Right forelimb (tissue), 1 donor: ENCODE measurements around the gene SCAF11.

Source experiments
- DNase-seq: peaks from one replicate; pipeline ENCODE4 v3.0.0-alpha.2; 2018

Gene SCAF11

GRCh38 chr12:45981075-45981837 lies 9.1 kb downstream of the SCAF11 start:
- no peak for DNase-seq

GRCh38 chr12:45980540-45980939 lies 9.8 kb downstream of the SCAF11 start:
- no peak for DNase-seq

GRCh38 chr12:45978108-45978507 lies 12.3 kb downstream of the SCAF11 start:
- no peak for DNase-seq

GRCh38 chr12:45977620-45978019 lies 12.8 kb downstream of the SCAF11 start:
- no peak for DNase-seq

- DNase-seq: no peak
Observed at GRCh38 chr12:45975506-45975905, 14.9 kb downstream of the SCAF11 start.

GRCh38 chr12:45974883-45975282 lies 15.5 kb downstream of the SCAF11 start:
- DNase-seq: no peak

GRCh38 chr12:45974171-45974719 lies 16.1 kb downstream of the SCAF11 start:
- no peak for DNase-seq

GRCh38 chr12:45973526-45973925 lies 16.8 kb downstream of the SCAF11 start:
- no peak for DNase-seq

GRCh38 chr12:45970391-45970790 lies 20.0 kb downstream of the SCAF11 start:
- DNase-seq: no peak

- DNase-seq: no peak
Observed at GRCh38 chr12:45969084-45969483, 21.3 kb downstream of the SCAF11 start.

- DNase-seq: no peak
Observed at GRCh38 chr12:45966486-45966885, 23.9 kb downstream of the SCAF11 start.

- no peak for DNase-seq
Observed at GRCh38 chr12:45962553-45963325, 27.6 kb downstream of the SCAF11 start.

GRCh38 chr12:45959728-45960127 lies 30.6 kb downstream of the SCAF11 start:
- DNase-seq: no peak

- DNase-seq: no peak
Observed at GRCh38 chr12:45959025-45959424, 31.3 kb downstream of the SCAF11 start.

- DNase-seq: no peak
Observed at GRCh38 chr12:45948546-45948945, 41.8 kb downstream of the SCAF11 start.

GRCh38 chr12:45946435-45946834 lies 43.9 kb downstream of the SCAF11 start:
- DNase-seq: no peak

GRCh38 chr12:45944771-45945170 lies 45.6 kb downstream of the SCAF11 start:
- no peak for DNase-seq

GRCh38 chr12:45939759-45940158 lies 50.6 kb downstream of the SCAF11 start:
- no peak for DNase-seq

- no peak for DNase-seq
Observed at GRCh38 chr12:45938566-45938965, 51.8 kb downstream of the SCAF11 start.

GRCh38 chr12:45934956-45935355 lies 55.4 kb downstream of the SCAF11 start:
- DNase-seq: no peak

GRCh38 chr12:45933504-45933903 lies 56.9 kb downstream of the SCAF11 start:
- DNase-seq: no peak

GRCh38 chr12:45930369-45930768 lies 60.0 kb downstream of the SCAF11 start:
- no peak for DNase-seq

- DNase-seq: no peak
Observed at GRCh38 chr12:45928309-45928708, 62.1 kb downstream of the SCAF11 start.

- no peak for DNase-seq
Observed at GRCh38 chr12:45918818-45919217, 71.6 kb downstream of the SCAF11 start.
